Stimulated activated CD4-positive, alpha-beta T cell treated with anti-CD3 and anti-CD28 coated beads, Interleukin-15, amount 100 ng/mL, for 48 hours (primary cell): ENCODE measurements around the gene SNX25.

Experiments
- DNase-seq, 2 donors: peaks; one replicate each; pipeline ENCODE4 v3.0.0-alpha.2; 2020; ENCODE audit warnings: low read depth in 2 of 2

Gene SNX25

GRCh38 chr4:185379326-185380295 lies 170.2 kb downstream of the SNX25 start:
- DNase-seq: no peak

- no peak for DNase-seq
These were observed 170.9 kb downstream of the SNX25 start for GRCh38 chr4:185380320-185380719.

GRCh38 chr4:185381288-185382196 lies 172.1 kb downstream of the SNX25 start:
- no peak for DNase-seq

GRCh38 chr4:185382754-185383153 lies 173.4 kb downstream of the SNX25 start:
- no peak for DNase-seq

- DNase-seq: no peak
These were observed 174.1 kb downstream of the SNX25 start for GRCh38 chr4:185383451-185383850.

- DNase-seq: no peak
These were observed 174.7 kb downstream of the SNX25 start for GRCh38 chr4:185384061-185384460.

GRCh38 chr4:185384930-185385331 lies 175.5 kb downstream of the SNX25 start:
- no peak for DNase-seq

- no peak for DNase-seq
These were observed 178.6 kb downstream of the SNX25 start for GRCh38 chr4:185387957-185388356.

GRCh38 chr4:185390941-185391340 lies 181.5 kb downstream of the SNX25 start:
- no peak for DNase-seq

- DNase-seq: no peak
These were observed 182.8 kb downstream of the SNX25 start for GRCh38 chr4:185392156-185392555.

- DNase-seq: no peak
These were observed 185.3 kb downstream of the SNX25 start for GRCh38 chr4:185394568-185395237.

GRCh38 chr4:185395238-185395955 lies 186.0 kb downstream of the SNX25 start, which contains the start of gene LRP2BP:
Gene LRP2BP (minus strand): TSS chr4:185395924. CDS start chr4:185378186, 17,738 bp downstream.
- DNase-seq: no peak

GRCh38 chr4:185395956-185396723 lies 186.7 kb downstream of the SNX25 start:
- peak; percentile 91 to 93 for DNase-seq

- no peak for DNase-seq
These were observed 187.5 kb downstream of the SNX25 start, which contains the start of gene ANKRD37 for GRCh38 chr4:185396724-185397385. Gene ANKRD37 (plus strand): TSS chr4:185396841. CDS start chr4:185396924, 83 bp downstream.

- DNase-seq: no peak
These were observed 189.2 kb downstream of the SNX25 start for GRCh38 chr4:185398618-185399017.

GRCh38 chr4:185399466-185399865 lies 190.1 kb downstream of the SNX25 start:
- no peak for DNase-seq

GRCh38 chr4:185404031-185404430 lies 194.6 kb downstream of the SNX25 start:
- no peak for DNase-seq

GRCh38 chr4:185405296-185405999 lies 196.1 kb downstream of the SNX25 start:
- DNase-seq: no peak

- DNase-seq: no peak
These were observed 199.0 kb downstream of the SNX25 start for GRCh38 chr4:185408432-185408831.
